Dedifferentiated amniotic fluid mesenchymal stem cell (primary cell): Measurements from ENCODE around the gene ZDHHC7.

Experiments
- DNase-seq: peaks from one replicate; pipeline ENCODE4 v3.0.0-alpha.2; 2016; ENCODE audit errors: extremely low spot score

Gene ZDHHC7

DNA sequence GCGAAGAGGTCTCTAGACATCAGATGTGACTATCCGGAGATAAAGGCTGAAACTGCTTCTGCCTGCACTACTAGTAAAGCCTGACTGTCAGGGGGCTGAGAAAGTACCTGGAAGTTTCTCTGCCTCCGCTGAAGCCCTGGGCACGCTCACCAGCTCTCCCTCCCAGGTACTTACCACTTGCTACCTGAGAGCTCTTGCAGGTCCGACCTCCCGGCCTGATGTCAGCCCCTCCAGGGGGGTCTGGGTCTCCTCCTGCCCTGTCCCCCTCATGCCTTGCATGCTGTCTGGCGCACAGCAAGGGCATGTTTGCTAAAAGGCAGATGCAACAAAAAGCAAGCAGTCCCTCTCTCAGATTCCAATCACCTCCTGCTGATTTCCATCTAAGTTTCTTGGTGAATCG, 17.4 kb downstream of the ZDHHC7 start:
- no peak for DNase-seq

DNA sequence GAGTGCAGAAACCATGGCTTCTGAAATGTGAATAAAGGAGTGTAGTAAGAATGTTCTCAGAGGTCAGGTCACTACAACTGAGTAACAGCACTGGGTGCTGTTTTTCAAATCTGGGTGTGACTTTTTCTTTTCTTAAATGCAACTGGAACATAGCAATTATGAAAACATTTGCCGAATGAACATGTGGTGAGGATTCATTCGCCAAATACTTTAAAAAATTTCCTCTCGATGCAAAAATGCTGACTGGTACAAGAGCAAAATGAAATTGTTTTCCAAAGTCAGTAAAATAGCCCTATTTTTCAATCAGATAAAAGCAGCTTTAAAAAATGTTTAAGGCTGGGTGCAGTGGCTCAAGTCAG, 18.6 kb downstream of the ZDHHC7 start:
- DNase-seq, result peak; percentile 29

DNA sequence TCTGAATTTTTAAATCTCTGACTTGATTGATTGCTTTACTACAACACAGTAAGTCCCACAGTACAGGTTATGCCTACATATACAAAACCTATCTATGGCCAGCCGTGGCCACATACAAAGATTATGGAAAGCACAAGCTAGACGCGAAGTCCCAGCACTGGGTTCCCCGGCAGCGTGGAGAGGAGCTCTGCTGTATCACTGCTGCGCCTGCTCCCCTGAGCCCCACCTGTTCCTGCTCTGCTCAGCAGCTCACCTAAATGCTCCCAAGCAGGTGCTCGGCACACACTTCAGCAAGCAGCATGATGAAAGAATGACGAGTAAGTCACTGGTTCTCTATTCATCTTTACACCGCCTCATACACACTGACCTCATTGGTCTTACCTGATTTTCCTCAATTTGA, 20.6 kb downstream of the ZDHHC7 start:
- no peak for DNase-seq

DNA sequence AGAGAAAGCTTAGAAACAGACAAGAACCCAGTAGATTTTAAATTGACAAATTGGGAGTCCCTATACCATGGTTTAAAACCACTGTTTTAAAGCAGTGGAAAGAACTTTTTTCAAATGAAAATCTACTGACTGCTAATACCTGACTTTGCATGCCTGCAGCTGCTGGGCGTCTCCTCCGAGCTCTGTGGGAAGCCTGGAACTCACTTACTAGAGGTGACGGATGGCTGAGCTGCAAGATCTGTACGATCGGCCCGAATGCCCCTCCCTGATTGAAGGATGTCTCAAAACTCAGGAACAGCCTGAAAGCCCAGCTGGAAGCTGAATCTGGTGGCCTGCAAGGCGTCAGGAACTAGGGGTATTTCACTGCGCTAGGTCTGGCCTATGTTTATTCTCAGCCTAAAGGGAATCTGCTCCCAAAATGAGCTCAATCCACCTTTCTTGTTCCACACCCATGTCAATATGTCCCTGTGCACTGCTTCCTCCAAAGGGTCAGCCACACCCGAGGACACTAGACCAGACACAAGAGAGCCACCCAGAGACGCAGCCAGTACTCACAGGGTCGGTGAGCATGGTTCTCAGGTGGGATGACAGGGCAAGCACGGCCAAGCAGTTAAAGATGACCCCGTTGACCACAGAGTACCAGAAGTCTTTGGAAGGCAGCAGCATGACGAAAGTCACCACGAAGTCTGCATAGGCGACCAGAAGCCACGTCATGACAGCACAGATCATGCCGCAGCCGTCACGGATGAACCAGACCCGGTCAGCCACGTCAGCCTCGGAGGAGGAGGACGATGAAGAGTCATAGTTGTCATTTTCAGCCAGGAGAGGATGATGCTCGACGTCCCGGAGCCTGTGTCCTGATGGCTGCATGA, 21.4 kb downstream of the ZDHHC7 start:
- no peak for DNase-seq

DNA sequence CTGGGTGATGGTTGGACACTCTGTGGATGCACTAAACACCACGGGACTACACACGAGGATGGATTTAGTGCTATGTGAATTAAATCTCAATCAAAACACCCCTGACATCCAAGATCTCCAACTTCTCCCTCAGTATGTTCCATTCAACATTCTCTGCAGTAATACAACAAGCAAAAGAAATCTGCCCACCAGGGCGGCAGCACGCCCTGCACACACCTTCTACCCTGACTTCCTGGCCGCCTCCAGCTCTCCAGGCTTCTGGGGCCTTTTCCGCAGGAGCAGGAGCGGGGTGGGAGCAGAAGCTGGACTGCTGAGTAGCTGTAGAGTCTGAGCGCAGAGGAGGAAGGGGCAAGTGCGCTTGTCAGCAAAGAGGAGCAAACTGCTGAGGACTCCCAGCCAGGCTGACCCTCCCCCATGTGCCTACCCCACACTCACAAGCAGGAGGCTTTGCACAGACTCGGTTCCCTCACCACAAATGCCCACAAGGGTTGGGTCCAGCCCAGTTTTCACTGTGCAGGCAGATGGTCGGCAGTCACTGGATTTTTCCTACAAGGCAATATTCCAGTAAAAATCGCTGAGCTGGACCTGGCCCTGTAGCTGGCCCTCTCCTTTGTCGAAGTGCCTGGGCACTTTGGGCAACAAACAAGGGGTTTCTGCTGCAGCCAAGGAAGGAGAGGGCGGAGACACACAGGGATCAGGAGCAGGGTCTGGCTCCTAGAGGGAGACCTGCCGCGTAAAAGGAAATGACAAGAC, 22.8 kb downstream of the ZDHHC7 start:
- DNase-seq, result no peak

DNA sequence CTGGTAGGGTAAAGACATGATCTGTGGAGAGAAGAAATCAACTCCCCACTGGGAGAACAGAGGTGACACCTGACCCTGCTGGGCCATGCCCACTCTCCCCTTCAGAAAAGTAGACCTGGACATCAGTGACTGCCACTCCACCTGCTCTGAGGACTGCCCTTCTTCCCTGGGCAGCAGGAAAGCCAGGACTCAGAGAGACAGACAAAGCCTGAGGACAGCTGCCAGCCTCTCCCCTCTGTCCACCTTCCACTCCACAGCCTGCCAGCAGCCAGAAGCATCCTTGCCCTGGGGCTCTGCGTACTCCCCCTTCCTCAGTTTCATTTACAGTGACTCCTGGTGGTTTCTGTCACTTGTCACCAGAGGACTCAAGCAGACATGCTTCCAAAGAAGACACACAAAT, 24.5 kb downstream of the ZDHHC7 start:
- no peak for DNase-seq

DNA sequence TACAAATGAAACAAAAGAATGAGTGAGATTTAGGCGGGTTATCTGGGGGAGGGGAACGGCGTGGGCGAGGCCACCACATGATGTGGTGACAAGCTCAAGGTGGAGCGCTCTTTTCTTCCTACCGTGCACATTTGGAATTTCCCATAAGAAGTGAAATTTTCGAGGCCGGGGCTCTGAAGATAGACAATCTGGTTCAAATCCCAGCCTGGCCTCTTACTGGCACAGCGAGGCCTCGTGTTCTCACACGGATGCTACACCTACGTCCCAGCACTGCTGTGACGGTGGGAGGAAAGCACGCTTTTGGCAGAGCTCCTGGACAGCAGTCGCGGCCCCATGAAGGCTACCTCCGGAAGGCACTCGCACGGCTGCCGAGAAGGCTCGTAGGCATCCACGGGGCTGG, 25.2 kb downstream of the ZDHHC7 start:
- no peak for DNase-seq

DNA sequence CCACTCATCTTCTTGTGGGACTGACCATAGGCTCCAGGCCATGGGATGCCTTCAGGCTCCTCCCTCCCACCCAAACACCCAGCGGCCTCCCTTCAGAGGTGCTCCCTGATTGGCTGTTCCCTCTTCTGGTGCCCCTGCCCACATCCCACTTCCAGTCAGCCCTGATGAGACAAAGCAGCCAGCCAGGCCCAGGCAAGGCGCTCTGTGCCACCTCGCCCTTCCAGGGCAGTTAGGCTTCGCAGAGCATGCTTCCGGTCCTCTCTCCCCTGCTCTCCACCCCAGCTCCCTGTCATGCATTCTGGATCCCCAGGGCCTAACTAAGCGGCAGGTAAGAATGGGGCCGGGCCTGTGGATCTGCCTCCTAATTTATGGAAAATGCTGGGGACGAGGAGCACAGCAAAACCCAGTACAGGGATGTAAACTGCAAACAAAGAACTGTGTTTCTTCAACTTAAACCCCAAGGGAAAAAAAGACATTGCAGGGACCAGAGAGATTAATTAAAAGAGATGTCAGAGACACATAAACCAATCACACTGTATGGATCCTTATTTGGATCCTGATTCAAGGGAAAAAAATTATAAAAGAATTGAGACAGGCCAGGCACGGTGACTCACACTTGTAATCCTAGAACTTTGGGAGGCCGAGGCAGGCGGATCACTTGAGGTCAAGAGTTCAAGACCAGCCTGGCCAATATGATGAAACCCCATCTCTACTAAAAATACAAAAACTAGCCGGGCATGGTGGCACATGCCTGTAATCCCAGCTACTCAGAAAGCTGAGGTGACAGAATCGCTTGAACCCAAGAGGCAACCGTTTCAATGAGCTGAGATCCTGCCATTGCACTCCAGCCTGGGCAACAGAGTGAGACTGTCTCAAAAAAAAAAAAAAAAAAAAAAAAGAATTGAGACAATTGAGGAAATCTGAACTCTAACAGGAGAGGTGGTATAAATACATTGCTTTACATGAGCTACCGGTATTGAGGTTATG, 26.0 kb downstream of the ZDHHC7 start:
- DNase-seq, result peak; percentile 79

DNA sequence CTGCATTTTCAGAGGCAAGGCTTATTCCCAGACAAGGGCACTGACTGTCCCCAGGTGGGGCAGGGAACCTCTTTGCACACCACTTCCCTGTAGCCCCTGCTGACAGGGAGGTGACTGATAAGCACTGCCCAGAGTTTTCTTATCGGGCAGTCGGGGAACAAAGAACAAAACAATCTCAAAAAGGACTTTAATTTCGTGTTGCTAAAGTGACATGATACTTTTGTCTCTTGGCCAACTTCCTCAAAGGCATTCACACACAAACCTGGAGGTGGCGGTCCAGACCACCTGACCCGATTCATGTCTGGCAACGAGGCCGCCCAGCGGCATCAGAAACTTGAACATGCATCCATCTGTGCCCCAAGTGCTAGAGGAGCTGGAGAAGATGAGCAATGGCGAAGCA, 28.9 kb downstream of the ZDHHC7 start:
- no peak for DNase-seq

DNA sequence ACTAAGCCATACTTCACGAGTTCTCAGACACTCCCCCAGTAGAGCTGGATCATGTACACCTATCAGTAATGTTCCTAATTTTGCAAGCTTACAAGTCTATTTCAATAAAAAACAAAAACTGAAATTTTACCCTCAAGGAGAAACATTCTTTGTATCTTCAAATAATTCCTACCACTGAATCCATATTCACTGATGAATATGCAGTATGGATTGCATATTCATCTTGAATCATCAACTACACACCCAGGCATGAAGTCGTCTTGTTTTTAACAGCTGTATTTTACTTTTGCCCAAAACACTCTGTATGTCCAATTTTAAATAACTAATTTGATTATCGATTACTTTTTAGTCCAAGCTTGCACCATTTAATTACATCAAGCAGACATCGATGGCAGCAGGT, 31.8 kb downstream of the ZDHHC7 start:
- DNase-seq, result no peak

DNA sequence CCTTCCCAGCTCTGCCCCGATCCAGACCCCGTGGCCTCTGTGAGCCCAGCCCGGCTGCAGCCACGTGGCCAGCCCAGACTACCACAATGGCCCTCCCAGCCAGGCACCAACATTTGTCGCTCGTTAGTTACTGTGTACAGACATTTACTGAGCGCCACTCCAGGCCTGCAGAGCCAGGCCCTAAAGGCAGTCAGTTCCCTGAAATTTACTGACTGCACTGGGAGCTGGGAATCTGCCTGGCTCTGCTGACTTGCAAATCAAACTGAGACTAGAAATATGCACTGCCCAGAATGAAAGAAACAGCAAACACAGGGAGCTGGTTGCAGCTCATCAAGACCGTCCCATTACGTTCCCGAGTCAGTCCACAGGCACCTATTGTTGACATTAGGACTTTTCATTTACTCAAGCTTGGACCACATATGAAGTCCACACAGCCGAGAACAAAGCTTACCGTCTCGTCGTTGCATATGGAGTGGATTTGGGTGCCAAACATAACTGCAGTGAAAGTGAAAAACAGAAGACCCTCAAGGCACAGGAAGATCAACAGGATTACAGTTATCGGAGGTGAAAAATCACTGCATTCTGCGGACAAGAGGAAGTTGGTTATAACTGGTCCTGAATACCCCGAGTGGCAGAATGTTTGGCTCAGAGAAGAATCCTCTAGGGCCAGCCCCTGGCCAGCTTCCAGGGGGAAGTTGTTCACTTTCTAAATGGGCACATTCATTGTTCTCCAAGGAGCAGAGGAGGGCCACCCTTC, 34.5 kb downstream of the ZDHHC7 start:
- no peak for DNase-seq

DNA sequence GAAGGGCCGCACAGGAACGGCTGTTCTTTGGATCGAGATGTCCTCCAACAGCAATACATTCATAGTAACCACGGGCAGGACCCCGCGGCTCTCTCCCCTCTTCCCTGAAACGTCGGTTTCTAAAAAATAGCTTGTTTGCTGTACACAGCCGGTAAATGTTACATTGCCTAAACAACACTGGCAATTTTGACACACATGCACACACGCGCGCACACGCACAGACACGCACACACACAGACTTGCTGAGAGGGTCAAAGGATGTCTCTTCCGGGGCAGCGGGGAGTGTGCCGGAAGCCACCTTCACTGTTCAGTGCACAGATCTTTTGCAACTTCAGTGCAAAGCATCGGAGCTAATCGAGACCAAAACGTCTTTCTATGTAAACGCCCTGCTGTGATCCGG, 35.8 kb downstream of the ZDHHC7 start:
- no peak for DNase-seq

DNA sequence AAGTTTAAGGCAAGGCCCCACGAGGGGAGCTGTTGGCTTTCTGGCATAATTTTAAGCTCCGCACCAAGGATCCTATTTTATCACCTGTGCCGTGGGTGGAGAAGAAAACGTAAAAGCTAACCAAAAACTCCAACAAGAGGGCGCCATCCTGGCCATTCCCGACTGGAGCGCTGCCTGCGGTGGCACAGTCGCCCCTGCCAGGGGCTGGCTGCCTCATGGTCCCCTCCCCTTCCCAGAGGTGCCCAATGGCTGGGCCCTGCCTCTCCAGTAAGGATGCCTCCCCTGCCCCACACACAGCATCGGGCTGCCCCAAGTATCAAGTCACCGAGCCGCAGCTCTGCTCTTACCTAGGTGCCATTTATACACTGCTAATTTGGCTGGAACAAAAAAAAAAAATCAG, 36.3 kb downstream of the ZDHHC7 start:
- DNase-seq, result no peak

DNA sequence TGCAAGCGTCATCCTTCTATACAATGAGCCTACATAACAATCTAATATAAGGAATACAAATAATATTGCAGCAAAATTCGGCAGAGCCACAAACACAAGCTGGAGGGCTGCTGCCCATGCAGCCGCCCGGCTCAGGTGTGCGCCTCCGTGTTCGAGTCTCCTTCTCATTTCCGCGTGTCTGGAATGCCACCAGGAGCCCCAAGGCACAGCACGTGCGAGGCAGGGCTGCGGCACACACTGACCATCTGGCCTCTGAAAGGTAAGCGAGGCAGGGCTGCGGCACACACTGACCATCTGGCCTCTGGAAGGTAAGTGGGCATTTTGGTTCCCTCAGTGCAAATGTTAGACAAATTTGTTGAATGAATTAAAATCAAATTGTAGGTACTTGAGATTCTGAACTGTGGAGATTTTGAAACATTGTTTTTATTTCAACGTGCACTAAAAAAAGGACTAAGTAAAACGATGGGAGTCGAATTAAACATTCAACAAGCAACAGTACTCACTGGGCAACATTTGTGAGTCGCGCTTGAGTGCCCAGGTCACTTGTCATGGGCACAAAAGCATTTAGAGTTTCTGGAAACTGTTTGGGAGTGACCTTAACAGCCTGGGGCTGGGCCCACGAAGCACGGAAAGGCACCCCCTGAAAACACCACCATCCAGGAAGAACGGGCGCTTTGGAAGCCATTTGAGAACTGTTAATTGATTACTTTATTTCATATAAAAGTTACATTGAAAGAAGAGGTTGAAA, 37.4 kb downstream of the ZDHHC7 start:
- DNase-seq, result no peak

DNA sequence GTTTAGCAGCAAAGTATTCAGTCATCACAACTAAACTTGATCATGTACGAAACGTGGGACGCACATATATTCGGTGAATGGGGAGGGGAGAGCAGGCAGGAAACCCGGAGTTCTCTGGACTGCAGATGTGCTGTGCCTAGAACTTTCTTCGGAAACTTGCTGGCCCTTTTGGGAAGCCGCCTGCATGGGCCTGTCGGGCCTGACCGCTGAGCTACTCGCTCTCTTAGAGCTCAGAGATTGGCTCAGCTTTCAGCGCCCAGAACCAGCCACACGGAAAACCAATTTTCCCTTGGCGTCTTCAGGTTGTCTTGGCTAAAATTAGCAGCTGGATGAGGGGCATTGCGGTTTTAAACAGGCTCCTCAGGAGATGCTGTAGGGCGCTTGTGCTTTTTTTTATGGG, 38.1 kb downstream of the ZDHHC7 start:
- no peak for DNase-seq

DNA sequence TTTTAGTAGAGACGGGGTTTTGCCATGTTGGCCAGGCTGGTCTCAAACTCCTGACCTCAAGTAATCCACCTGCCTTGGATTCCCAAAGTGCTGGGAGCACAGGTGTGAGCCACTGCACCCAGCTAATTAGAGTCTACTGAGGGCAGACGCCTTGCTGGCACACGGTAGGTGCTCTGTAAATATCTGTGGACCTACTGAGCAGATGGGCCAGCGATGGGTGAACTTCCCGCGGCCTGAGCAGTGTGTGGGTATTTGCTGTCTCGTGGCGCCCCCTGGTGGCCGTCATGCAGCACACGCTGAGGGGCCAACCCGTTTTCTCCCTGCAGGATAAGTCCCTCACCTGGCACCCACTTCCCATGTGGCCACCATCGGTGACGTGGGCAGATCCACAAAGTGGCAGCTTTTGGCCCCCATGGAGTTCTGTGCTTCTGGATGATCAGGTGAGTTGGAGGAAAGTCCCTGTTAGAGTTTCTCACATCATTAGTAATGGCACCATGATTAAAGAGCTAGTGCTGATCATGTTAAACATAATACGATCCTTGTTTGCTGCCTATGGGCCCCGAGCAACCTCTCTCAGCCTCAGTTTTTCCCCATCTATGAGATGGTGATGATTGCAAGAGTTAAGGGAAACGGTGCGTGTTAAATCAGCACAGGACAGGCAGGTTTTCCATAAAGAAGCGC, 40.7 kb downstream of the ZDHHC7 start:
- DNase-seq, result peak; percentile 71

DNA sequence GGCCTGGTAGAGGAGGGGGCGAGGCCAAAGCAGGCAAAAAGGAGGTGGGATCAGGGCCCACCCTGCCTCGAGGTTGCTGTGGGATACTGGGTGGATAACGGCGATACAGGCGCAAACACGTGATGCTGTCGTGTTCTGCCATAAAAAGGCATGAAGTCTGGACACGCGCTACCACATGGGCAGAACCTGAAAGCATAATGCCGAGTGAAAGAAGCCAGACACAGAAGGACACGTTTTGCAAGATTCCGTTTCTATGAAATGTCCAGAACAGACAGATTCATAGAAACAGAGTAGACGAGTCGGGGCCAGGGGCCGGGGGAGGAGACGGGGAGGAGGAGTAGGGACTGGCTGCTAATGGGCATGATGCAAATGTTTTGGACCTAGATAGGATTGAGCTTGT, 43.5 kb downstream of the ZDHHC7 start:
- no peak for DNase-seq

DNA sequence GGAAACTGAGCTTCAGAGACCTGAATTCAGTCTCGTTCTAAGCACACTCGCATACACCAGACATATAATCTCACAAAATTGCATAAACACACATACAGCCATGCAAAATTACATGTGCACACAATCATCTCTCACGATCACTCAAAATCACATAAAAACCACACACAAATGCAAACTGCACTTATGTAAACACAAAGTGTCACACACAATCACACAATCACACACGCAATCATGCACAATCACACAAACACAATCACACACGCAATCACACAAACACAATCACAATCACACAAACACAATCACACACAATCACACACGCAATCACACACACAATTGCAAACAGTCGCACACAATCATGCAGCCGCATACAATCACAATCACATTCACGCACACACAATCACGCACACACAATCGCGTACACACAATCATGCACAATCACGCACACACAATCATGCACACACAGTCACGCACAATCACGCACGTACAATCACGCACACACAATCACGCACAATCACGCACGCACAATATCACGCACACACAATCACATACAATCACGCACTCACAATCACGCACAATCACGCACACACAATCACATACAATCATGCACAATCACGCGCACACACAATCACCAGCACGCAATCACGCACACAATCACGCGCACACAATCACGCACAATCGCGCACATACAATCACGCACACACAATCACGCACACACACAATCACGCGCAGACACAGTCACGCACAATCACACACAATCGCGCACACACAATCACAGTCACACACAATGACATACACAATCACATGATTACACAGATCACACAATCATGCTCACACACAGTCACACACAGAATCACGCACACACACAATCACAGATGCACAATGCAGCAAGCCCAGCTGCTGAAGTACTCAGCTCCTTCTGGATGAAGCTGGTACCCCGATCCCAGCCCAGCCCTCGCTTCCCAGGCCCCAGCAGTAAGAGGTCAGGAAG, 45.6 kb downstream of the ZDHHC7 start:
- DNase-seq, result no peak
